Measurements from ENCODE around the gene RFX7.

GRCh38 chr15:56038015-56038414 is 205.7 kb downstream of the RFX7 start:
- TF ChIP-seq CTCF (IDR thresholded peaks at IDR 0.05; ENCODE audit: low read depth, low read length, poor library complexity, severe bottlenecking) = no peak
- TF ChIP-seq EZH2phosphoT487 (IDR thresholded peaks at IDR 0.05; ENCODE audit: borderline replicate concordance, low read length) = no peak

Data from DOHH2 (cell line).